HG03439 (cell line): ENCODE measurements around the gene LRP6.
"Not testable (repeated sequence)": the region's sequence is repeated elsewhere in the genome, so short reads cannot be mapped to it uniquely, and the experiment has no call there.

ENCODE experiments used
- ATAC-seq: cut with Tn5 transposase; IDR thresholded peaks from one replicate; pipeline ENCODE4 v1.9.1; 2021; ENCODE audit warnings: mild to moderate bottlenecking, moderate library complexity; ENCODE audit not compliant: unreplicated experiment

LRP6 gene

DNA sequence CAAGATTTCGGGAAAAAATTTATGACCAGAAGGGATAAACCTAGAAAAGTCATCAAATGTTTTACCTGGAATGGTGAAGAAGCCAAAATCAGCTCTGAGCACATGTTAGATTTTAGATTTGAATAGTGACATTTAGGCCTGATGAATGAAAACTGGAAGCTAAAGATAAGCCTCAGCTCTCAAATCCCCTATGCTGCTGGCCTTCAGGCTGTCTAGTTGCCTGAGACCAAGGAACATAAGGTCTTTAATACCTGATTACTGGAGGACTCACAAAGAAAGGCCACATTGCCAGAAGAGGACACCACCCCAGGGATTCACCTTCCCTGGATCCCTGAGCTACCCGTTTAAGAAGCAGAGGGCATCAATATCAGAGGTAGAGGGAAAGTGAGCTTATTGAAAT is 139.5 kb downstream of the LRP6 start:
- ATAC-seq = no peak

DNA sequence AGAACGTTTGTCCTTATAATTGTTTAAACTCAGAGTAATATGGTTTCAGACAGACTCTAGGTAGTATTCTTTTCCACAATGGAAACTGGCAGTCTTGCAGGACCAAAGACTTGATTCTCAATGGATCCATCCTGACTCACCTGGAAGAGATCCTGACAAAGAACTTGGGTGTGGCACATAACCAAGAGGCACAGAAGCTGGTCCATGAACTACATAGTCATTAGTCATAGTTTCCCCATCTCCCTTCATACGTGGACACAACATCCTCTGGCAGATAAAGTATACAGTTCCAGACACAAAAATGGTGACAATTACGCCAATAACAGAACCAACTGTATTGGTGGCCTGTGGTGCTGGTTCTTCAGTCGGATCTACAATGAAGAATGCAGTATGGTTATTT is 140.3 kb downstream of the LRP6 start:
- ATAC-seq = no peak

DNA sequence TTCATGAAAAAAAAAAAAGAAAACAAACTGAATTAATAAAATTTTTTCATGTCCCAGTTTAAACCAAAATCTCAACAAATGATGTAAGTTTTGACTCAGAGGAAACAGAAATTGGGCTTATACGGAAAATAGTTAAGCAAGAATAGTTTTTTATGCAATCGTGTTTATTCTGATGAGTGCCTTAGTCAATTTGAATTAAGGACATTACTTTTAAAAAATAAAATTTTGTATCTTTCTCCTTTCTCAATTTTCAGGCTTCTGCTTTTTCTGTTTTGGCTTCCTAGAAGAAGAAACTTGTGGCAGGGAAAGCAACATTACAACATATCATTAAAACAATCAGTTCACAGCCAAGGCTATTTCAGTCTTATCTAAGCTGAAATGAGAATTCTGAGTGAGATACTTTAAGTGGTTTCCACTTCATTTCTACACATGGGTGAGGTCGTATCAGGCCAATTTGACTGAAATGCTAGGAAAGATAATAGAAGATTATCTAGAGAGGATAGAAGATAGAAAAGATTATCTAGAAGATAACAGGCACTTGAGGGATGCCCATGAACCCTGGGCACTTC is 143.7 kb downstream of the LRP6 start:
- ATAC-seq = no peak

DNA sequence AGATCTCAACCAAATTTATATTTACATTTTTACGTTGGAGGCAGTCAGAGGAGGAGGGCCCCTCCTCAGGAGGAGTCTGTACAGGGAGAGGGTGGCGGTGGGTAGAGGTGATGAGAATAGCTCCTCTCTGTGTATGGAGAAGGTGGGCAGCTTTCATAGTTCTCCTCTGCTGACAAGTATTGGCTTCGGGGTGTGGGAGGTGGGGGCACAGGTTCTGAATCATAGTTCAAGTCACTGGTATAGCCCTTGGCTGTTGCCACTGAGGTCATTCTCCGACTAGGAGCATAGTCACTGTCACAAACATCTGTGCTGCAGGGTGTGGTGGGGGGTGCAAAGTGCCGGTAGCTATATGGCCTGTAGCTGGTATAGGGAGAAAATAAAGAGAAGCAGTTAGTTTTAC is 145.8 kb downstream of the LRP6 start:
- ATAC-seq = no peak

DNA sequence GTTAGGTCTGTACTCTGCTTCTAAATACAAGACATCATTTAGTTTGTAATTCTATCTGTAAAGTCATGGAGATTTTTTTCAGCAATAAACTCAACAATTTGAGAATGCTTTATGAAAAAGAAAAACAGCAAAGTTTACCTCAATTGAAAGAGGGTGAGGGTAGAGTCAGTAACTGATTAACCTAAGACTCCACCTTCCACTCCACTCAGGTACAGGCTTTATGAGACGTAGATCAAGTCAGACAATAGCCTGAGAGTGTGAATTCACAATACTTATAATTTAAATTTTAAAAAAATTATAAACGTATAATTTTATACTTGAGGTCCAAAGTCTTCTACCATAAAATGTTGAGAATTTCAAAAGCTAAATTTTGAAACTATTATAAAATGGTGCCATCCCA is 150.2 kb downstream of the LRP6 start:
- ATAC-seq = no peak

DNA sequence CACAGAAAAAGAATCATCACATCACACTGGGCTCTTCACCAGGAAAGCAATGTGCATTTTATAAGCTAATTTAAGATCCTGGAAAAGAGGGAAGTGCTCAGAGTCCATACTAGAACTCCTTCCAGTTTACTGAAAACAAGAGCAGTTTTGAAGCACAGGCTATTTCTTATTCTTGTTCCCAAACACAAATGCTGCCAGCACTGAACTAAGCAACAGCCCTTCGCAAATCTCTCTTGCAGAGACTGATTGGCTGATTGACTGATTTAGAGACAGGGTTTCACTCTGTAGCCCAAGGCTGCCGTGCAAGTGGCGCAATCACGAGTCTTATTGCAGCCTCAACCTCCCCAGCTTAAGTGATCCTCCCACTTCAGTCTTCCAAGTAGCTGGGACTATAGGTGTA is 151.3 kb downstream of the LRP6 start:
- no peak for ATAC-seq

DNA sequence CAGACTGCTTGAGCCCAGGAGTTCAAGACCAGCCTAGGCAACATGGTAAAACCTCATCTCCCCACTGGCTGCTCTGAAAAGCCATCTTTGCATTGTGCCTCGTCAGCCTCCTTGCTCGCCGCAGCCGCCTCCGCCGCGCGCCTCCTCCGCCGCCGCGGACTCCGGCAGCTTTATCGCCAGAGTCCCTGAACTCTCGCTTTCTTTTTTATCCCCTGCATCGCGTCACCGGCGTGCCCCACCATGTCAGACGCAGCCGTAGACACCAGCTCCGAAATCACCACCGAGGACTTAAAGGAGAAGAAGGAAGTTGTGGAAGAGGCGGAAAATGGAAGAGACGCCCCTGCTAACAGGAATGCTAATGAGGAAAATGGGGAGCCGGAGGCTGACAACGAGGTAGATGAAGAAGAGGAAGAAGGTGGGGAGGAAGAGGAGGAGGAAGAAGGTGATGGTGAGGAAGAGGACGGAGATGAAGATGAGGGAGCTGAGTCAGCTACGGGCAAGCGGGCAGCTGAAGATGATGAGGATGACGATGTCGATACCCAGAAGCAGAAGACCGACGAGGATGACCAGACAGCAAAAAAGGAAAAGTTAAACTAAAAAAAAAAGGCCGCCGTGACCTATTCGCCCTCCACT is 155.8 kb downstream of the LRP6 start:
- not testable (repeated sequence) for ATAC-seq

DNA sequence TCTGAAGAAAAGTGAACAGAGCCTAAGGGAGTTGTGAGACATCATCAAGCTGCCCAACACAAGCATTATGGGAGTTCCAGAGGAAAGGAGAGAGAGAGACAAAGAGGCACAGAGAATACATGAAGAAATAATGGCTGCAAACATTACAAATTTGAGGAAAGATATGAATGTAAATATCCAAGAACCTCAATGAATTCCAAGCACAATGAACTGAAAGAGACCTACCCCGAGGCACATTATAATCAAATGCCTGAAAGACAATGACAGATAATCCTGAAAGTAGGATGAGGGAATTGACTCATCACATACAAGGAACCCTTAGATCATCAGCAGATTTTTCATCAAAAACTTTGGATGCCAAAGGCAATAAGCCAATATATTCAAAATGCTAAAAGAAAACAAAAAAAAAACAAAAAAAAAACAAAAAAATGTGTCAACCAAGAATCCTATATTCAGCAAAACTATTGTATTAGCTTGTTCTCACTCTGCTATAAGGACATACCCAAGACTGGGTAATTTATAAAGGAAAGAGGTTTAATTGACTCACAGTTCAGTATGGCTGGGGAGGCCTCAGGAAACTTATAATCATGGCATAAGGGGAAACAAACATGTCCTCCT is 158.3 kb downstream of the LRP6 start:
- no peak for ATAC-seq

DNA sequence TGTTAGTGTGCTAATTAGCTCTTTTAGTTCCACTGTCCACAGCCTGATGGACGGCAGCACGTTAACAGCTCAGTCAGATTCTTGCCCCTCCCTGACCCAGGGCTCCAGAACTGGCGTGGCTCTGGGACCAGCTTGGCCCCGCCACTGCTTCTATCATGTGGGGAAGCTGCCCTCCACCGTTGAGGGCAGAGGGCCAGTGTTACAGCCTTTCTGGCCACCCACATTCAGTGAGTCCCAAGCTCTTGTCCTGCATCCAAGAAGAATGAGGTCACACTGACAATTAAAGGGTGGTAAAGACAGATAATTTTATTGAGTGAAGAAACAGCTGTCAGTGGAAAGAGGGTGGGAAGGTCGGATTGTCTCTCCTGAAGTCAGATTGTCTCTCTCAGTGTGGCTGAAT is 159.2 kb downstream of the LRP6 start:
- no peak for ATAC-seq

DNA sequence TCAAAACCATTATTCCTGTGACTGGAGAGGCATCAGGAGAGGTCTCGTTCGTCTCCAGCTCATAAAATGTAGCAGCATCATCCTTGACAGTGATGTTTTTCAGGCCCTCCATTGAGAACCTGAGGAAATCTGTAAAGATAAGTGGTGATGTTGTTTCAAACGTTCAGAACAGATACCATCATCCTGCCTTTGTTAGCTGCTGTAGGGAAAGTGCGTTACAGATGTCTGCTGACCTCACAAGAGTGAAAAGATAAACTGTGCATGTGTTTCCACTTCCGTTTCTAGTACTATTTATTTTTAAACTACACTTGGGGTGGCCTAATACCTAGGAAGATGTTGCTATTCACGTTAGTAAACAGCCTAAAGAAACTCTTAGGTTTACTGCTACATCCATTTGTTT is 167.7 kb downstream of the LRP6 start:
- ATAC-seq = no peak

DNA sequence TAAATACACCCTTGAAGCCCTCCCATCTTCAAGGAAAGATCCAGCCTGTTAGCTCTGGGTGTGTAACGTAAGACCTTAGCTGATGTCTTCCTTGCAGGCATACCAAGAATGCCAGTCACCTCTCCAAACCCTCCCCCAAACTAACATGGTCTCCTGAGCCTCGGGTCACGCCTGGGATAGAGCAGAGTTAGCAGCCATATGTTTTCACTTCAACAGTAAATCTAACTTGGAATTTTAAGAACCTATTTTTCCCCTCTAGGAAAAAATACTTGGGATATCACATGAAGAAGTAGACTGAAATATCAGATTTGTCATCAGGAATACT is 168.2 kb downstream of the LRP6 start:
- no peak for ATAC-seq

DNA sequence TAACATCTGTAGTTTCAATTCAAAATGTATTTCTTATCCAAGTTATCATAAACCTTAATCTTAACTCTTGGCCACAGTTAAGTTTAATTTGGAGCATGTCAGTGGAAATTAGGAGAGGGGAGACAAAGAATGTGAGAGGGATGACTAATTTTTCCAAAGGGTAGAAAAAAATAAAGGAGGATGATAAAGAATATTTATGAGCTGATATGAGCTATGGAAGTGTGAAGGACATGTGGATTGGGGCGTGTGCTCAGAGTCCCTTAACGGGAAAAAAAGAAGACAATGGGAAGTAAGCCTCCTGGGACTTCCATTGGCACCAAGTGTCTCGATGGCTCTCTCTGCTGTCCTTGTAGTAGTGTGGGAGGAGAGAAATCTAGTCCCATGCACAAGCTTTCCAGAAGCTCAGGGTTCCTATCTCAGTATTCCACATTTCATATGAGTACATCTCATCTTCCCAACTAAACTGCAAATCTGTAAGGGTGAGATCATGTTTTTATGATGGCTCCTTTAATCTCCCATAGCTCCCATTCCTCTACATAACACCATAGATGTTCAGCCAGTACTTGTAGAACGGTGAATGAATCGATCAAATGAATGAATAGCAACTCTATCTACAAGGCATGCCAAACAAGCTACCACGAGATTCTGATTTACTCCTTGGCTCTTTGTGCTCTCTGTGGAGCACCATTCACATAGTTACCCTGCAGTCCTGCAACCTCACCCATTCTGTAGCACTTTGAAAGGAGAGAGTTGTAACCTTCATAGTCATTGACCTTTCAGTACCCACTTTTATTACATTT is 168.8 kb downstream of the LRP6 start:
- ATAC-seq = no peak

DNA sequence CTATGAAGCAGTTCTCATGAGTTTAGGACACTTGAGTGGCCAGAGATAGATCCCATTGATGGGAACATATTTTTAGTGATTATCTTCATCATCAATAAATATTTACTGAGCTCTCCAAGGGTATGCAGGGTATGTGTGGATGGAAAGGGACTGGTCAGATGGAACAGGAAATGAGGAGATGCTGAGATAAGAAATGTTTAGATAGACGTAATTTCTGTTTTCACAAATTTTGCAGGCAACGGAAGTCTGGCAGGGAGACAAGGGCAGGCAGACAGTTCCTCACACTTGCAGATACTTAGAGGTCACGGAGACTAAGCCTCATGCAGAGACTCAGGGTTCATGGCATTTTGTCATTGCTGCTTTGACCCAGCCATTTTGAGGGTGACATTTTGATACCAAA is 171.8 kb downstream of the LRP6 start:
- ATAC-seq = no peak

DNA sequence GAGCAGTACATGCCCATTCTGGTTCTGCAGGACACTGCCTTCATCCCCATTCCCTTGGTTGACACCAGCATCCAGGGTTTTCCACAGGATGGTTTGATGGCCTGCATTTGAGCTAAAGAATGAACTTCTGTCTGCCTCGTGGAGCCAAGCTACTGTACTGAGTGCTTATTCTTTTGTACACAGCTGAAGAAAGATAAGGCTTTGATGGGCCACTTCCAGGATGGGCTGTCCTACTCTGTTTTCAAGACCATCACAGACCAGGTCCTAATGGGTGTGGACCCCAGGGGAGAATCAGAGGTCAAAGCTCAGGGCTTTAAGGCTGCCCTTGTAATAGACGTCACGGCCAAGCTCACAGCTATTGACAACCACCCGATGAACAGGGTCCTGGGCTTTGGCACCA is 172.4 kb downstream of the LRP6 start:
- ATAC-seq = no peak

DNA sequence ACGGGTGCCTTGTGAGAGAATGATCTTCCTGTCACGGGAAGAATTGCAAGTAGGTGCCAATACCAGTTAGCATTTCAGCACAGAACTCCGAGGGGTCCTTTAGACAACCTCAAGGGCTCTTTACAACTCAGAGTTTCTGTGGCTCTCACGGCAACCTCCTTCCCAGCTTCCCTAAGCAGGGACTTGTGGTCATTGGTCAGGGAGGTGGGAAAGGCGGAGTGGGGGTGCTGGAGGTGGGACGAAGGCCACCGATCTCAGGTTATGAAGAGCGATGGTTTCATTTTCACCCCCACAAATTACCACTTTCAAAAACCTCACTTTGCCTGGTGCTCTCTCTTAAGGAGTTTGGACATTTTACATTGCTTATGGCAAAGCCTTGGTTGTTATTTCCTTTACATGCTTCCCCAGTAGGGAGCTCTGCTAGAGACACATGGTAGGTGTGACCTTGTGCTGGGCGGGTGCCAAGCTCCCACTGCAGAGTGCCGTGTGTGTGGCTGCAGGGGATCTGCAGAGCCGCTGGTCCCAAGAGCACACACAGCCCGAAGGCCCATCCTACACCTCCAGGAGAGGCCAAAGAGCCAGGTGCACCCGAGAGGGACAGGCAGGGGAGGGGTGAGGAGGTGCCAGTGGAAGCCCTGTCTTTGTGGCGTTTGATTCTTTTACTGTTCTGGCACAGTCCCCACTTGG is 174.7 kb downstream of the LRP6 start:
- ATAC-seq = no peak

DNA sequence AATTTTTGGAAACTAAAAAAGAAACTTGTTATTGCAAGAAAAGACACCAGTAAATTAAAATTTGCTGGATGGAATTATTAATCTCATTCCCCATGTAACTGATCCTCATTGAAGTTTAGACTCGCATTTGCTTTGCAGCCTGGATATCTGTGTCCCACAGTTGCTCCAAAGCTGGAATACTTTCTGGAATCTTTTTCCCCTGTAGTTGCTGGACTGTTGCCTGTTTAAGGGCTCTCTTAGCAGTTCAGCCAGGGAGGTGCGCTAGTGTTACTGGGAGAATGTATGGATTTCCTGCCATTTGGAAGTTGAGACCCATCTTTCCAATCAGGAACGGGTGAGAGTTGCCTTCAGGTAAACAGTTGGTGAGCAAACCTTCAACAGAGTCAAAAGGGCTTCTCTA is 175.8 kb downstream of the LRP6 start:
- no peak for ATAC-seq

DNA sequence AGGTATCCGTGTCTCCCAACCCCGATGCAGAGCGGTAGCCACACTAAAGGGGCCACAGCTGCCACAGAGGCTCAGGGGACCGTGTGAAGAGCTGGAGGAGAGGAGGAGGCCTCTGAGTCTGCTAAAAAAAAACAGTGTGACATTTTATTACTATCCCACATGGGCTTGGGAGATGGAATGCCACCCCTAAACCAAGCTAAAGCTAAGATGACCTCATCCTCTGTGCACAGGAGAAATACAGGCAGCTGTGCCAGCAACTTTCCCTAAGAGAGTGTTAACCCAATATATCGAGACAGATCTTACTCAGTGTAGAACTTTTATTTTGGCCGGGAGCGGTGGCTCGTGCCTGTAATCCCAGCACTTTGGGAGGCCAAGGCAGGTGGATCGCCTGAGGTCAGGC is 178.1 kb downstream of the LRP6 start:
- ATAC-seq = no peak

DNA sequence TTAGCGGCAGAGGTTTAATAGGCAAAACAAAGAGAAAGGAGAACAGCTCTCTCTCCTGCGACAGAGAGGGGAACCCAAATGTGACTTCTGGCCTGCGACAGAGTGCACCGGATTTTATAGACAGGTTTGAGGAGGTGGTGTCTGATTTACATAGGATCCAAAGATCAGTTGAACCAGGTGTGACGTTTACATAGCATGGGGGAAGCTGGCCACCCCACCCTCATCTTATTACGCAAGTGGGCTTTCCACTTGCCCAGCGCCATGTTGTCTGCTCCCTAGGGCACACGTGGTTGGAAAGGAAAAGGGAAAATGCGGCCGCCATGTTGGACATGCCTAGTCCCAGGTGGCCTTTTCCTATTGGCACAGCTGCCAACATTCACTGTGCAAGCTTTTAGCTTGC is 178.7 kb downstream of the LRP6 start:
- no peak for ATAC-seq

DNA sequence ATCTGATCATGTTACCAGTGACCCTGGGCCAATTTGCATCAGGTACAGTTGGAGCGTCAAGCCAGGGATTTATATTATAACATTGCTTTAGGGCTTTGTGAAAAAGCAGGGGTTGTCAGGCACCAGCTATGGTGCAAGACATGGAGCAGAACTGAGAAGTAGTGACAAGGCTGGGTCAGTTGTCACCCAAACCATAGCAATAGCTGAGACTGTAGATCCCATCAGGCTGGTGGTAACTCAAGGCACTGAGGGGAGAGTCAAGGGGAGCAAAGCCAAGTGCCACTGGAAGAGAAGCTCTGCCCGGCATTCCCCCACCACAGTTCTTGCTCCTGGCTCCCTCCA is 179.2 kb downstream of the LRP6 start:
- ATAC-seq = no peak

DNA sequence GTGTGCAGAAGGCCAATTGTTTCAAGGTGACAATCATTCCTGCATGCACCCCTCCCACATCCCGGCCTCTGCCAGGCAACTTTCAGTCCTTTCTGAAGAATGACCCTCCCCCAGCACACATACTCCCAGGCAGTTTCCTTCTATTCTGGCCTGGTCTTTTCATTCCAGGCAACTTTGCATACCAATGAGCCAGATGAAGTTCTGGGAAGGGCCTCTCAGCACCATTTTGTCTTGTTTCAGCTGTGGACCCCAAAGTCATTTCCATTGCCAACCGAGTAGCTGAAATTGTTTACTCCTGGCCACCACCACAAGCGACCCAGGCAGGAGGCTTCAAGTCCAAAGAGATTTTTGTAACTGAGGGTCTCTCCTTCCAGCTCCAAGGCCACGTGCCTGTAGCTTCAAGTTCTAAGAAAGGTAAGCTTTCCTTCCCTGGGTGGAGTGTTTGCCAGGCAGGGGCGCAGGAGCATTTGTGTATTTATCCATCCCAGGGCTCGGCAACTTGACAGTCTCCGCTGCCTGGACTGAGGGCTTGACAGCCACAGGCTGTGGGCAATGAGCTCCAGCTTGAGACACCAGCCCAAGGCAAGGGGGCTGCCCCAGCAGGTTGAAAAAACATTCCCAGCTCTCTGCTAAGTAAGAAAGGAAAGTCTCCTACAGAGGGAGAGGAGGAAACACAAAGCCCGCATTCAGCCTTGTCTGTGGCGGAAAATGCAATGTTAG is 179.7 kb downstream of the LRP6 start:
- ATAC-seq = no peak

DNA sequence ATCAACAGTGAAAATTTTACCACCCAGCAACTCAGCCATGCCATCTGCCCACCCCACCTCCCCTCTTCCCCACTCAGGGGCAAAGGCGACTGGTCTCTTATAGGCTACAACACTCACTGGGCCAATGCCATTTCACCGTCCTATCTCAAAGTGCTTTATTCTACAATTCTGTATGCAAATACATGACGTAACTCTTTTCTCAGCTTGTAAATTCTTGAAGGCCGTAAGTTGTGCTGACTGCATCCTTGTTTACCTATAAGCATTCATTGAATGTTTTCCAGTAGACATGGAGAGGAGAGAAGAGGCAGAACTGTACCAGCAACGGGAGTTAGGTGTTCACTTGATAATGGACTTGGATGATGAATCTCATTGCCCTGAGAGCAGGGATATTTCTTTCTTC is 180.5 kb downstream of the LRP6 start:
- ATAC-seq = no peak
